HepG2 (cell line): ENCODE data around the gene SIGLEC14. TPM values are rescaled to one million over a fixed set of nuclear protein-coding genes. Genes with fewer than 3 reads are reported as not detected.

Experiments used
- HHEX ChIP-seq: IDR thresholded peaks from 2 replicates; pipeline ENCODE4 v1.6.1; 2016; ENCODE audit warnings: control low read depth
- HOMEZ ChIP-seq: IDR thresholded peaks from 2 replicates; pipeline ENCODE4 v1.6.1; 2016; ENCODE audit warnings: low read depth
- NFIC ChIP-seq: IDR thresholded peaks from 2 replicates; pipeline ENCODE4 v1.6.1; 2012; ENCODE audit warnings: mild to moderate bottlenecking, low read length, inconsistent platforms
- STAT6 ChIP-seq: sonication (generic); formaldehyde crosslinking; IDR thresholded peaks from 2 replicates; pipeline ENCODE4 v1.4.0; 2020; ENCODE audit warnings: missing genetic modification reagents, mild to moderate bottlenecking, borderline replicate concordance
- THYN1 ChIP-seq: sonication (generic); formaldehyde crosslinking; IDR thresholded peaks from 2 replicates; pipeline ENCODE4 v1.8.1; 2023; ENCODE audit warnings: low read depth, mild to moderate bottlenecking, moderate library complexity, missing genetic modification reagents, borderline replicate concordance
- ZNF142 ChIP-seq: sonication (generic); formaldehyde crosslinking; IDR thresholded peaks from 2 replicates; pipeline ENCODE4 v1.4.0; 2020; ENCODE audit warnings: missing genetic modification reagents
- ZNF512 ChIP-seq: sonication (generic); formaldehyde crosslinking; IDR thresholded peaks from 2 replicates; pipeline ENCODE4 v1.4.0; 2020; ENCODE audit warnings: mild to moderate bottlenecking, missing genetic modification reagents
- ZNF569 ChIP-seq: sonication (generic); formaldehyde crosslinking; IDR thresholded peaks from 2 replicates; pipeline ENCODE4 v1.5.0; 2020; ENCODE audit warnings: mild to moderate bottlenecking, missing genetic modification reagents, moderate library complexity, borderline replicate concordance
- ZNF609 ChIP-seq: sonication (generic); formaldehyde crosslinking; IDR thresholded peaks from 2 replicates; pipeline ENCODE4 v1.4.0; 2020; ENCODE audit warnings: mild to moderate bottlenecking, missing genetic modification reagents, borderline replicate concordance
- ZNF672 ChIP-seq: sonication (generic); formaldehyde crosslinking; IDR thresholded peaks from 2 replicates; pipeline ENCODE4 v1.8.1; 2022; ENCODE audit warnings: missing genetic modification reagents
- ZNF776 ChIP-seq: sonication (generic); formaldehyde crosslinking; IDR thresholded peaks from 2 replicates; pipeline ENCODE4 v1.4.0; 2020; ENCODE audit warnings: mild to moderate bottlenecking, missing genetic modification reagents
- polyA plus RNA-seq, 8 experiments: library from polyadenylated mRNA; depleted of rRNA in 3 of 8; stranded (reverse) in 7 of 8; unstranded in 1 of 8; fragments of >200 nt; fragmentation: Illumina TruSeq in 4 of 8; extraction: Trizol in 4 of 8; gene quantifications; 2 replicates each; pipeline versions ENCODE4 v1.2.1 to v1.2.3, GENCODE V29; 2011 to 2016; ENCODE audit warnings: low read depth in 4 of 8, missing spikeins in 1 of 8, mixed read lengths in 1 of 8; ENCODE audit not compliant: insufficient read depth in 1 of 8
- total RNA-seq, 5 experiments: library from RNA; depleted of rRNA; stranded (reverse); fragments of >200 nt; fragmentation: Illumina TruSeq; extraction: Trizol; gene quantifications; 2 replicates each; pipeline ENCODE4 v1.2.3, GENCODE V29; 2016; ENCODE audit warnings: low read depth in 1 of 5

Gene SIGLEC14
- total and polyA plus RNA-seq, 2 of the 13 experiments (the other 11 are each of a cell fraction or from before 2014, with no cell fraction given): 0.05 to 0.09 TPM

GRCh38 chr19:51593969-51594773, 52.5 kb downstream of the SIGLEC14 start (continued):
- no peak for TF ChIP-seq ZNF142
- no peak for TF ChIP-seq HOMEZ
- TF ChIP-seq ZNF512 (CRISPR knock-in tag): peak; percentile 78; the same call in 1 of the 2 replicates
- no peak for TF ChIP-seq ZNF609 (CRISPR knock-in tag)
- no peak for TF ChIP-seq ZNF672
- TF ChIP-seq ZNF776: no peak
- TF ChIP-seq ZNF569: no peak
- no peak for TF ChIP-seq THYN1 (CRISPR knock-in tag)
- TF ChIP-seq STAT6 (CRISPR knock-in tag): no peak
- TF ChIP-seq HHEX (CRISPR knock-in tag): no peak
- no peak for TF ChIP-seq NFIC
